Activated T-cell treated with anti-CD3 and anti-CD28 coated beads, Interleukin-2, amount 50 U/mL, for 72 hours (primary cell): ENCODE measurements around the gene CBX4. TPM values are rescaled to one million over a fixed set of nuclear protein-coding genes. Genes with fewer than 3 reads are reported as not detected.

Experiments used
- ATAC-seq, 2 donors: fragments of 150-1000 bp; cut with Tn5 transposase; replicated peaks in 1 of 2; 2 replicates each; pipeline ENCODE4 v1.10.0; 2021; ENCODE audit warnings: moderate library complexity in 2 of 2, mild to moderate bottlenecking in 1 of 2
- DNase-seq, 2 donors: peaks; one replicate each; pipeline ENCODE4 v3.0.0; 2021 to 2022; ENCODE audit warnings: mixed read lengths in 1 of 2
- H3K27ac Mint-ChIP-seq: one replicate; pipeline ENCODE4 v1.8.0; 2022; ENCODE audit warnings: mild to moderate bottlenecking, moderate library complexity, mixed read lengths
- H3K27me3 Mint-ChIP-seq: one replicate; pipeline ENCODE4 v1.8.0; 2022; ENCODE audit warnings: low read depth, mixed read lengths
- H3K36me3 Mint-ChIP-seq, 2 donors: one replicate each; pipeline ENCODE4 v1.8.0; 2022; ENCODE audit warnings: mixed read lengths in 2 of 2, mild to moderate bottlenecking in 1 of 2; ENCODE audit not compliant: insufficient read depth in 2 of 2
- H3K4me1 Mint-ChIP-seq: one replicate; pipeline ENCODE4 v1.8.0; 2022; ENCODE audit warnings: low read depth, mixed read lengths
- H3K4me3 Mint-ChIP-seq, 2 donors: one replicate each; pipeline ENCODE4 v1.8.0; 2022; ENCODE audit warnings: mild to moderate bottlenecking in 2 of 2, mixed read lengths in 2 of 2, moderate library complexity in 2 of 2
- H3K9me3 Mint-ChIP-seq, 2 donors: one replicate each; pipeline ENCODE4 v1.8.0; 2022; ENCODE audit warnings: mixed read lengths in 2 of 2
- total RNA-seq, 2 donors: library from RNA; stranded (reverse); gene quantifications; one replicate each; pipeline ENCODE4 v1.2.3, GENCODE V29; 2022

CBX4 gene
- total RNA-seq: 10 to 100 TPM; 38.3 to 45.8 TPM

- peak; percentile 93 for DNase-seq
- ATAC-seq: peak; percentile 76 to 77
- Mint-ChIP-seq H3K27ac (peak within 1 kb of the TSS; percentile 55), H3K36me3 (peaks cover 3 to 10% of the 10 kb centered on the region in 2 donors), H3K4me3 (peak within 1 kb of the TSS; percentile 95), H3K9me3 (no peaks in the 10 kb centered on the region), H3K4me1 (peaks cover 39% of the 10 kb centered on the region), H3K27me3 (peaks cover 10% of the 10 kb centered on the region)
These were observed at the start of gene CBX4 for GRCh38 chr17:79839356-79840268. TSS of gene CBX4 (minus strand) at chr17:79839440. CDS start at chr17:79839251, 189 bp downstream.

- no peak for DNase-seq
- H3K4me3 Mint-ChIP-seq: no peak overlapping the region
- no peak for ATAC-seq
- H3K4me1 Mint-ChIP-seq: no peaks in the 10 kb centered on the region
- peaks cover 44% of the 10 kb centered on the region for H3K27me3 Mint-ChIP-seq
- no peaks in the 10 kb centered on the region for H3K36me3 Mint-ChIP-seq
- H3K9me3 Mint-ChIP-seq: no peaks in the 10 kb centered on the region
- no peak overlapping the region for H3K27ac Mint-ChIP-seq
These were observed 48.8 kb upstream of the CBX4 start for GRCh38 chr17:79888009-79888540.

- H3K9me3 Mint-ChIP-seq: no peaks in the 10 kb centered on the region
- H3K36me3 Mint-ChIP-seq: no peaks in the 10 kb centered on the region
- no peaks in the 10 kb centered on the region for H3K4me1 Mint-ChIP-seq
- ATAC-seq (no peak), DNase-seq (no peak)
- no peak overlapping the region for H3K27ac Mint-ChIP-seq
- no peak overlapping the region for H3K4me3 Mint-ChIP-seq
- H3K27me3 Mint-ChIP-seq: peaks cover 47% of the 10 kb centered on the region
These were observed 48.3 kb upstream of the CBX4 start for GRCh38 chr17:79887451-79887991.

GRCh38 chr17:79883202-79883601 is 44.0 kb upstream of the CBX4 start:
- DNase-seq: no peak
- Mint-ChIP-seq H3K27ac (no peak overlapping the region), H3K4me3 (no peak overlapping the region), H3K27me3 (peaks cover 30% of the 10 kb centered on the region), H3K36me3 (no peaks in the 10 kb centered on the region), H3K4me1 (no peaks in the 10 kb centered on the region), H3K9me3 (no peaks in the 10 kb centered on the region)
- ATAC-seq: no peak

GRCh38 chr17:79878329-79878947 is 39.2 kb upstream of the CBX4 start:
- no peaks in the 10 kb centered on the region for H3K36me3 Mint-ChIP-seq
- no peak overlapping the region for H3K4me3 Mint-ChIP-seq
- H3K27ac Mint-ChIP-seq: no peak overlapping the region
- peaks cover 25% of the 10 kb centered on the region for H3K27me3 Mint-ChIP-seq
- H3K9me3 Mint-ChIP-seq: no peaks in the 10 kb centered on the region
- H3K4me1 Mint-ChIP-seq: peaks cover 6% of the 10 kb centered on the region
- ATAC-seq (no peak), DNase-seq (no peak)

GRCh38 chr17:79877041-79877440 is 37.8 kb upstream of the CBX4 start:
- peaks cover 22% of the 10 kb centered on the region for H3K27me3 Mint-ChIP-seq
- H3K9me3 Mint-ChIP-seq: no peaks in the 10 kb centered on the region
- H3K4me1 Mint-ChIP-seq: peaks cover 6% of the 10 kb centered on the region
- no peak overlapping the region for H3K27ac Mint-ChIP-seq
- no peak overlapping the region for H3K4me3 Mint-ChIP-seq
- ATAC-seq (no peak), DNase-seq (no peak)
- no peaks in the 10 kb centered on the region for H3K36me3 Mint-ChIP-seq

- no peak for DNase-seq
- H3K27me3 Mint-ChIP-seq: peaks cover 15% of the 10 kb centered on the region
- no peaks in the 10 kb centered on the region for H3K36me3 Mint-ChIP-seq
- H3K4me3 Mint-ChIP-seq: no peak overlapping the region
- ATAC-seq: no peak
- H3K27ac Mint-ChIP-seq: no peak overlapping the region
- H3K4me1 Mint-ChIP-seq: peaks cover 6% of the 10 kb centered on the region
- no peaks in the 10 kb centered on the region for H3K9me3 Mint-ChIP-seq
These were observed 36.3 kb upstream of the CBX4 start for GRCh38 chr17:79875511-79875910.

GRCh38 chr17:79874329-79874981 is 35.2 kb upstream of the CBX4 start:
- peak; percentile 12 to 19 for DNase-seq
- Mint-ChIP-seq H3K27me3 (peaks cover 15% of the 10 kb centered on the region), H3K4me3 (no peak overlapping the region), H3K27ac (no peak overlapping the region), H3K4me1 (peaks cover 6% of the 10 kb centered on the region), H3K36me3 (no peaks in the 10 kb centered on the region), H3K9me3 (no peaks in the 10 kb centered on the region)
- peak; percentile 50 to 58 for ATAC-seq

GRCh38 chr17:79873583-79873982 is 34.3 kb upstream of the CBX4 start:
- H3K9me3 Mint-ChIP-seq: no peaks in the 10 kb centered on the region

GRCh38 chr17:79872762-79873161 is 33.5 kb upstream of the CBX4 start:
- Mint-ChIP-seq H3K27me3 (peaks cover 15% of the 10 kb centered on the region), H3K36me3 (no peaks in the 10 kb centered on the region), H3K27ac (no peak overlapping the region), H3K4me3 (no peak overlapping the region), H3K9me3 (no peaks in the 10 kb centered on the region), H3K4me1 (peaks cover 6% of the 10 kb centered on the region)
- DNase-seq (no peak), ATAC-seq (no peak)

More at GRCh38 chr17:79873583-79873982, 34.3 kb upstream of the CBX4 start:
- DNase-seq: no peak
- Mint-ChIP-seq H3K27ac (no peak overlapping the region), H3K27me3 (peaks cover 15% of the 10 kb centered on the region), H3K36me3 (no peaks in the 10 kb centered on the region), H3K4me3 (no peak overlapping the region), H3K4me1 (peaks cover 6% of the 10 kb centered on the region)
- ATAC-seq: no peak

GRCh38 chr17:79871131-79871530 is 31.9 kb upstream of the CBX4 start:
- Mint-ChIP-seq H3K36me3 (no peaks in the 10 kb centered on the region), H3K27ac (no peak overlapping the region), H3K4me1 (peaks cover 6% of the 10 kb centered on the region), H3K9me3 (no peaks in the 10 kb centered on the region), H3K27me3 (peaks cover 15% of the 10 kb centered on the region), H3K4me3 (no peak overlapping the region)
- no peak for ATAC-seq
- DNase-seq: no peak

- H3K4me1 Mint-ChIP-seq: peaks cover 6% of the 10 kb centered on the region
- DNase-seq (no peak), ATAC-seq (no peak)
- H3K4me3 Mint-ChIP-seq: no peak overlapping the region
- no peaks in the 10 kb centered on the region for H3K9me3 Mint-ChIP-seq
- peaks cover 15% of the 10 kb centered on the region for H3K27me3 Mint-ChIP-seq
- no peaks in the 10 kb centered on the region for H3K36me3 Mint-ChIP-seq
- no peak overlapping the region for H3K27ac Mint-ChIP-seq
These were observed 31.3 kb upstream of the CBX4 start for GRCh38 chr17:79870540-79870939.
